Ovary (tissue), 3 donors: ENCODE measurements around the gene SRRM1.

ENCODE experiments used
- CTCF ChIP-seq, 3 donors: fragments of 450-650 bp in 2 of 3; fragments of 200-600 bp in 1 of 3; IDR thresholded peaks; one replicate each; pipeline versions ENCODE4 v1.5.1 to v1.8.0; 2016 to 2022; ENCODE audit warnings: antibody characterized with exemption in 3 of 3, mild to moderate bottlenecking in 1 of 3
- POLR2A ChIP-seq: fragments of 450-650 bp; IDR thresholded peaks from one replicate; pipeline ENCODE4 v1.6.1; 2017; ENCODE audit warnings: antibody characterized with exemption, mild to moderate bottlenecking, moderate library complexity
- donor health status: DM: no; HTN: no; CAD: no.

GRCh38 chr1:24694380-24694843 lies 51.3 kb downstream of the SRRM1 start:
- TF ChIP-seq CTCF (IDR thresholded peaks at IDR 0.05) (no peak), POLR2A (no peak)
